Measurements from ENCODE around the gene MT1F. TPM values are rescaled to one million over a fixed set of nuclear protein-coding genes. Genes with fewer than 3 reads are reported as not detected.

MT1F gene
- total RNA-seq, 4 donors from 2014 or later = 1.7 to 4.6 TPM; not detected in 2

- H3K27ac ChIP-seq = no peak overlapping the region
- no peaks in the 10 kb centered on the region for H3K9me3 ChIP-seq
- no peaks in the 10 kb centered on the region for H3K36me3 ChIP-seq
- TF ChIP-seq POLR2AphosphoS5 (IDR thresholded peaks at IDR 0.05) = no peak
- no peak for TF ChIP-seq POLR2A (IDR thresholded peaks at IDR 0.05)
- TF ChIP-seq CTCF (IDR thresholded peaks at IDR 0.05) = no peak
- no peak for TF ChIP-seq EP300 (IDR thresholded peaks at IDR 0.05)
- H3K4me3 ChIP-seq = no peak overlapping the region
- no peaks in the 10 kb centered on the region for H3K27me3 ChIP-seq
- no peak for ATAC-seq
- peaks cover 0 to 43% (median 22%) of the 10 kb centered on the region in 3 donors for H3K4me1 ChIP-seq
These were observed 43.2 kb upstream of the MT1F start for GRCh38 chr16:56614549-56614991.

- WGBS, 2 donors (ENCODE audit: low coverage in 1 of 2) = 77 to 82% methylated on average over 2 to 3 of the region's 3 CpGs
- no peaks in the 10 kb centered on the region for H3K36me3 ChIP-seq
- no peak overlapping the region for H3K27ac ChIP-seq
These were observed 42.4 kb upstream of the MT1F start for GRCh38 chr16:56615353-56615752.

GRCh38 chr16:56616608-56617211, 41.0 kb upstream of the MT1F start:
- Histone ChIP-seq H3K27me3 (no peaks in the 10 kb centered on the region), H3K27ac (peak overlapping the region in 3 of 4 donors; percentile 66 to 67 (median 66)), H3K9me3 (no peaks in the 10 kb centered on the region), H3K4me1 (peaks cover 0 to 23% (median 10%) of the 10 kb centered on the region in 3 donors), H3K36me3 (no peaks in the 10 kb centered on the region), H3K4me3 (peak overlapping the region; percentile 11 to 49)
- whole genome bisulfite sequencing, 2 donors (ENCODE audit: low coverage in 1 of 2) = 76 to 83% methylated on average over 2 to 10 of the region's 23 CpGs
- TF ChIP-seq POLR2AphosphoS5 (IDR thresholded peaks at IDR 0.05) (no peak), POLR2A (IDR thresholded peaks at IDR 0.05) (no peak), EP300 (IDR thresholded peaks at IDR 0.05) (no peak)
- ATAC-seq = no peak

More at GRCh38 chr16:56615353-56615752, 42.4 kb upstream of the MT1F start:
- peaks cover 0 to 35% (median 17%) of the 10 kb centered on the region in 3 donors for H3K4me1 ChIP-seq
- H3K4me3 ChIP-seq = no peak overlapping the region
- TF ChIP-seq EP300 (IDR thresholded peaks at IDR 0.05) (no peak), POLR2A (IDR thresholded peaks at IDR 0.05) (no peak), CTCF (IDR thresholded peaks at IDR 0.05) (no peak), POLR2AphosphoS5 (IDR thresholded peaks at IDR 0.05) (no peak)
- H3K27me3 ChIP-seq = no peaks in the 10 kb centered on the region
- ATAC-seq = no peak
- no peaks in the 10 kb centered on the region for H3K9me3 ChIP-seq

DNA sequence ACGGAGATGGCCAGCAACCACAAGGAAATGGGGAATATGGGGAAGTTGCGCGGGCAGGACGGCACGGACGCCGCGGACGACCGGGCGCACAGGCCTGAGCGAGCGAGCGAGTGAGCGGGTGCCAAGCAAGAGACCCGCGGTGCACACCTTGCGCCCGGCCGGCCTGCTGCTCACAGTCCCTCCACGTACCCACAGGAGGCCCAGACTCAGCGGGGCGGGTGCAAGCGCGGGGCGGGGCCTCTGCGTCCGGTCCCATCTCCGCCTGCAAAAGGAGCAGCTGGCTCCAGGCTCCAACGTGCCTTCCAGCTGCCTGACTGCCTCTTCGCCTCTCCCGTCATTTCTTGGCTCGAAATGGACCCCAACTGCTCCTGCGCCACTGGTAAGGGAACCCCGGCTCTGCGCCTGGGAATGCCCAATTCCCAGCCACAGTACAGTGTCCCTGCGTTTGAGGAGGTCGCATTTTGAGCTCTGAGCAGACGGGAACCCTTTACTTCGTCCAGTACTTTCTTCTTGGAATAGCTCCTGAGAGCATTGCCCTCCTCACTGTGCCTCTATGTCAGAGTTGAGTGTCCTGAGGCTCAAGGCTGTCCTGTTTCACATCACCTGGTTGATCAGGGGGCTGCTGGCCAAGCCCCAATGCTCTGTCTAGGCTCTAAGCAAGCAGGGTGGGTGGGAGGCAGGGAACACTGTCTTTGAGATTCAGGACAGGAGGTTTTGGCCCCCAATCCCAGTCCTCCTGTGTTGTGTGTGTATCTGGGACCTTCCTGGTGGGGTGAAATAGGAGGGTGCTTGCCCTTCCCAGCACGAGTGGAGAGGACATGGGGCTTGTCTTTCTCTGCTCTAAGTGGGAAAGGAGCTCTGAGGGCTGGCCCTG, 40.3 kb upstream of the MT1F start:
- Histone ChIP-seq H3K9me3 (no peaks in the 10 kb centered on the region), H3K4me1 (peaks cover 0 to 28% (median 10%) of the 10 kb centered on the region in 3 donors), H3K27ac (peak overlapping the region in 3 of 4 donors; percentile 66 to 67 (median 66)), H3K36me3 (no peaks in the 10 kb centered on the region), H3K4me3 (peak overlapping the region; percentile 11 to 49), H3K27me3 (no peaks in the 10 kb centered on the region)
- WGBS, 2 donors (ENCODE audit: low coverage in 1 of 2) = 0 to 7% methylated on average over 2 to 12 of the region's 41 CpGs
- peak in 3 of 4 experiments; percentile 14 to 28 (median 18) for TF ChIP-seq CTCF (IDR thresholded peaks at IDR 0.05)
- peak; percentile 74 for TF ChIP-seq POLR2AphosphoS5 (IDR thresholded peaks at IDR 0.05)
- no peak for TF ChIP-seq POLR2A (IDR thresholded peaks at IDR 0.05)
- peak; percentile 91 for ATAC-seq

GRCh38 chr16:56618138-56618537, 39.6 kb upstream of the MT1F start:
- peak overlapping the region in 2 of 4 donors; percentile 66 for H3K27ac ChIP-seq
- no peak for ATAC-seq
- peaks cover 0 to 28% (median 10%) of the 10 kb centered on the region in 3 donors for H3K4me1 ChIP-seq
- no peaks in the 10 kb centered on the region for H3K27me3 ChIP-seq
- H3K4me3 ChIP-seq = no peak overlapping the region
- 84% methylated on average over 5 of the region's 6 CpGs; no CpG with 5 or more reads in 1 of the 2 donors for WGBS, 2 donors (ENCODE audit: low coverage in 1 of 2)
- H3K9me3 ChIP-seq = no peaks in the 10 kb centered on the region
- no peaks in the 10 kb centered on the region for H3K36me3 ChIP-seq
- TF ChIP-seq POLR2A (IDR thresholded peaks at IDR 0.05) = no peak
- no peak for TF ChIP-seq EP300 (IDR thresholded peaks at IDR 0.05)
- TF ChIP-seq POLR2AphosphoS5 (IDR thresholded peaks at IDR 0.05) = no peak
- no peak for TF ChIP-seq CTCF (IDR thresholded peaks at IDR 0.05)

Measured in gastroesophageal sphincter (tissue), 4 donors.